ENCODE results near the gene NR0B1. TPM values are rescaled to one million over a fixed set of nuclear protein-coding genes. Genes with fewer than 3 reads are reported as not detected.

Gene NR0B1, protein sequence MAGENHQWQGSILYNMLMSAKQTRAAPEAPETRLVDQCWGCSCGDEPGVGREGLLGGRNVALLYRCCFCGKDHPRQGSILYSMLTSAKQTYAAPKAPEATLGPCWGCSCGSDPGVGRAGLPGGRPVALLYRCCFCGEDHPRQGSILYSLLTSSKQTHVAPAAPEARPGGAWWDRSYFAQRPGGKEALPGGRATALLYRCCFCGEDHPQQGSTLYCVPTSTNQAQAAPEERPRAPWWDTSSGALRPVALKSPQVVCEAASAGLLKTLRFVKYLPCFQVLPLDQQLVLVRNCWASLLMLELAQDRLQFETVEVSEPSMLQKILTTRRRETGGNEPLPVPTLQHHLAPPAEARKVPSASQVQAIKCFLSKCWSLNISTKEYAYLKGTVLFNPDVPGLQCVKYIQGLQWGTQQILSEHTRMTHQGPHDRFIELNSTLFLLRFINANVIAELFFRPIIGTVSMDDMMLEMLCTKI
- not detected in 2 replicates for total RNA-seq

DNA sequence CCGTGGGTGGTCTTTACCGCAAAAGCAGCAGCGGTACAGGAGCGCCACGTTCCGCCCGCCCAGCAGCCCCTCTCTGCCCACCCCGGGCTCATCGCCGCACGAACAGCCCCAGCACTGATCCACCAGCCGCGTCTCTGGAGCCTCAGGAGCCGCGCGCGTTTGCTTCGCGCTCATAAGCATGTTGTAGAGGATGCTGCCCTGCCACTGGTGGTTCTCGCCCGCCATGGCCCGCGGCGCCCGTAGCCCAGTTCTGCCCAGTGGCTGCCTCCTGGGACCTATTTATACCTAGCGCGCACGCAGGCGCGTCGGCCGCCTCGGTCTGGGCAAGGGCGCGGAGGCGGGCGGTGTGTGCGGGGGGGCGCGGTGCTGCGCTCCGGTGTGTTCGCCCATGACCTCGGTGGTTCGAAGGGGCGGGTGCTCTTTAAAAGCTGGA is at the start of gene NR0B1:
Gene NR0B1, minus strand, starts transcription at position 252 of the 433 bp plus-strand sequence. Its CDS starts 27 bp downstream, at position 225.
- intact Hi-C loops (cut with micrococcal nuclease): no loop called here

DNA sequence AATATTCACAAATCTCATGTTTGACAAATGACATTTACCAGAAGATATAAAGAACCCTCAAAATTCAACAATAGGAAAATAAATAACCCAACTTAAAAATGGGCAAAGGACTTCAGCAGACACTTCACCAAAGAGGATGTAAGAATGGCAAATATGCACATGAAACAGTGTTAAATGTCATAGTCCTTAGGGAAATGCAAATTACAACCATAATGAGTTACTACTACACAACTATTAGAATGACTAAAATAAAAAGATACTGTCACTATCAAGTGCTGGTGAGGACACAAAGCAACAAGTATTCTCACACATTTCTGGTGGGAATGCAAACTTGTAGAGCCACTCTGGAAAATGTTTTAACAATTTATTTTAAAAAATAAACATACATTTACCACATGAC is 40.8 kb upstream of the NR0B1 start:
- intact Hi-C loops (cut with micrococcal nuclease): no loop called here

DNA sequence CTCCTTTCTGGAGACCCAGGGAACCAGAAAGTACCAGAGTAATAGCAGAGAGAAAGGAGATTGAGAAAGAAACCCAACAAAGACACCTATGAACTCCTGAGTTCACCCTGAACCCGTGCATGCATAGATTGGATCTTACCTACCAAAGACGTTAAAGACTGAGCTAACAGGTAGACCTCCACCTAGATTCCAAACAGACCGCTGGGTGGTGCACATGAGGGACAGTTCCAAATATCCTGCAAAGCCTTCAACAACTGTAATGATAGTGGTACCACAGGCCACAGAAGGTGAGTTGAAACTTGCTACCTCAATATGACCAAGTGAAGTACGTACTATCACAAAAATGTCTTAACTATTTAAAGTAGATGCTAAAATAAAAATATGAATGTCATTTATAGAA is 34.0 kb upstream of the NR0B1 start:
- intact Hi-C loops (cut with micrococcal nuclease): no loop called here

- intact Hi-C loops (cut with micrococcal nuclease): no loop called here
These were observed 31.6 kb upstream of the NR0B1 start for GRCh38 chrX:30340753-30341152.

DNA sequence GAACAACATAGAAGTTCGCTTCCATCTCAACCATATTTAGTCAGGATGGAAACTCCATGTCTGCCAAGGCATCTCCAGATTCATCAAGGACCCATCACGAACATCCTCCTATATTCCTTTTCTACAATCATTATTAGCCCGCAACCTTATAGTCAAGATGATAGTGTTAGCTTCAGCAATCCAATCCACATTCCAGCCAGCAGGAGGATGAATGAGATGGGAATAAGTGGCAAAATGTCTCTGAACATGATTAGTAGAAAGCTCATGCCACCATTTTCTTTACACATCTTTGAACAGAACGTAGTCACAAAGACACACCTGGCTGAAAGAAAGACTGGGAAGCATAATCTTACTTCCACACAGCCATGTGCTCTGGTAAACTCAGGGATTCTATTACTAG is 18.6 kb upstream of the NR0B1 start:
- intact Hi-C loops (cut with micrococcal nuclease): no loop called here

DNA sequence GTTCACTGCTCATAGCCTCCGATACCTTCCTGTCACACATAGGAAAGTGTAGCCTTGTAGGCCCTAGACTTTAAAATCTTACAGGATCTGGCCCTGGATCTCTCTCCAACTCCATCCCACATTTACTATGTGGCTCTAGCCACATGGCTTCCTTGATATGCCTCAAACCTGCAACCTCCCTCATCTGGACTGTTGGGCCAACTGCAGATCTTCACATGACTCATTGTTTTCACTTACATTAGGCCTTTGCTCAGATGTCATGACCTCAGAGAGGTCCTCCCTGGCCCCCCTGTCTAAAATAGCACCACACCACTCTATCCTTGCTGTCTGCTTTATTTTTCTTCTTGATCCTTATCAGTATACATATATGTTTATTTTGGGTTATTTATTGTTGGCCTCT is 8.1 kb upstream of the NR0B1 start:
- intact Hi-C loops (cut with micrococcal nuclease): no loop called here

GRCh38 chrX:30313322-30313721 is 4.1 kb upstream of the NR0B1 start:
- intact Hi-C loops (cut with micrococcal nuclease): no loop called here

DNA sequence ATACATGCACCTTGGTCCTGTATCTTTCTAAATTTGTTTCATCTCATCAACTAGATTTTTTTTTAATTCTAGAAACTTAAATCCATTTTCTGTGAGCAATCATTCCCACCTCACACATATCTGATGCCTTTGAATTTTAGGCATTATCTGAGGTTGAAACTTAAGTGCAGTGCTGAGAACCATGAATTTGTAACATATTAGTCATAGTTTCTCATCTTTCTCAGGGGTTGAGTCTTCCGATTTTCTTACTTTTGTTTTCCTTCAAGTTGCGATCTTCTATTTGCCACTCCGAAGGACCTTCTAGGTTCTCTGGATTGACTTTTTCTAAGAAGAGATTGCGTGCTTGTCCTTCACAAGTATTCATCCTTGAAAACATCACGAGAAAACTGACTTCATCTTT is 3.7 kb upstream of the NR0B1 start:
- intact Hi-C loops (cut with micrococcal nuclease): no loop called here

GRCh38 chrX:30310429-30311206 is 1.4 kb upstream of the NR0B1 start:
- intact Hi-C loops (cut with micrococcal nuclease): no loop called here

- intact Hi-C loops (cut with micrococcal nuclease): no loop called here
These were observed 689 bp downstream of the NR0B1 start for GRCh38 chrX:30308263-30309138.

DNA sequence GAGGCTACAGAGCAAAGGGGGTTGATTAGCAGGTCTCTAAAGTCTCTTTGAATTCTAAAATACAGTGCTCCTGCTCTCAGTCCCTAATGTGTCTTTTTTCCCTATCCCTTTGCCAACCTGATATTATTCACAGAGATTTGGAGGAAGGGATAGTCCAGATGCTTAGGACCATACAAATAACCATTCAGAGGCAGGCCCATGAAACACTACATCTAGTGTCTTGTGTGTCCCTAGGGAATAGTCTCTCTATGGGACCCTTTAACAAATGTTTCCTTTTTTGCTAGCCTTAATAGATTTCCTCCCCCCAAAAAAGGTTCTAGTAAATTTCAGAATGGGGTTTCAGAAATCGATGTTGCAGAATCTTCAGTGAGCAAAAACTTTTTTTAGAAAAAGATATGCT is 1.7 kb downstream of the NR0B1 start:
- intact Hi-C loops (cut with micrococcal nuclease): no loop called here

DNA sequence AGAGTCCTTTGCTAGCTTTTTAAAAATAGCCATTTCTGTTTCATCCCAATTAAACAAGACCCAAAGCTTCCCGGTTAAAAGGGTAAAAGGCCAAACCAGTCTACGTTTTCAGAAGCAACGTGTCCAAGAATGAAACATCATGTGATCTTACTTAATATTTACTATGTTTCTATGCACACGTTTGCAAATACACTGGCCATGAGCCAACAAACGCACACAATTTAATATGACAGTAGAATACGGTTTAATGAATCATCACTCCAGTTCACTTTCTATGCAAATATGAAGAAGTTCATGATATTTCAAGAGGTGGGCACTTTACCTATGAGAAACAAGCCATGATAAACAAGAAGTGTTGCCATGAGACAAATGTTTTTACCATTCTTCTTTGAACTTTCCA is 4.3 kb downstream of the NR0B1 start:
- intact Hi-C loops (cut with micrococcal nuclease): no loop called here

GRCh38 chrX:30302956-30303355 is 6.2 kb downstream of the NR0B1 start:
- intact Hi-C loops (cut with micrococcal nuclease): no loop called here

DNA sequence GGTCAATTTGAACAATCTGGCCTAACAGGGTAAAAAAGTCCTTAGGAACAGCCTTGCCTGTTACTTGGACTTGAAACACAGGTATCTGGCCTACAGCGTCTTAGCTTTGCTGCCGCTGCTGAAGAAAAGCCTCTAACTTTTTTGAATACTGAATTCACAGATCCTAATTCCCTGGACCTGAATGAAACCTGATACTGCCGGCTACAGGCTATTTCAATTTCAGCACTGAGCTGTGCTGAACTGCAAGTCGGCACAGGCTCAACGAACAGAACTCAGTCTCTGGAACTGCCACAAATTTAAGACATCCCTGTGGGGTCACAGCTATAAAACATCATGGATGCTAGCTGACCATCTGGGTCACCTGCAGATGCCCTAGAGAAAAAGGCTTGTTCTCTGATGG is 7.2 kb downstream of the NR0B1 start:
- intact Hi-C loops (cut with micrococcal nuclease): no loop called here

DNA sequence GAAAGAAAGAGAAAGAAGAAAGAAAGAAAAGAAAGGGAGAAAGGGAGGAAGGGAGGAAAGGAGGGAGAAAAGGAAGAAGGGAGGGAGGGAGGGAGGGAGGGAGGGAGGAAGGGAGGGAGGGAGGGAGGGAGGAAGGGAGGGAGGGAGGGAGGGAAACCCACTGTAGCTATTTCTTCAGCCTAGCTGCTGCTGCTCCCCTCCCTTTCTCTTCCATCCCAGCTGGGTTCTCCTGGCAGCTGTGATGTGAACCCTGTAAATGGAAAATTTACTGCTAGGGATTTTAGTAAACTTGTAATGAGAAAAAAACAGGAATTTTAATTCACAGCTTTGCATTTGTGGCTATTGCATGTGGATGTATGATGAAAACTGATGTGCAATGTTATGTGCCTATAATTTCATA is 8.0 kb downstream of the NR0B1 start:
- intact Hi-C loops (cut with micrococcal nuclease): no loop called here

- intact Hi-C loops (cut with micrococcal nuclease): no loop called here
These were observed 12.6 kb downstream of the NR0B1 start for GRCh38 chrX:30296408-30297254.

- intact Hi-C loops (cut with micrococcal nuclease): loop anchor here (10.0 kb wide), 1 partner anchor 221 kb away; no protein-coding TSS in a partner anchor
These were observed 25.6 kb downstream of the NR0B1 start for GRCh38 chrX:30283456-30284200.

DNA sequence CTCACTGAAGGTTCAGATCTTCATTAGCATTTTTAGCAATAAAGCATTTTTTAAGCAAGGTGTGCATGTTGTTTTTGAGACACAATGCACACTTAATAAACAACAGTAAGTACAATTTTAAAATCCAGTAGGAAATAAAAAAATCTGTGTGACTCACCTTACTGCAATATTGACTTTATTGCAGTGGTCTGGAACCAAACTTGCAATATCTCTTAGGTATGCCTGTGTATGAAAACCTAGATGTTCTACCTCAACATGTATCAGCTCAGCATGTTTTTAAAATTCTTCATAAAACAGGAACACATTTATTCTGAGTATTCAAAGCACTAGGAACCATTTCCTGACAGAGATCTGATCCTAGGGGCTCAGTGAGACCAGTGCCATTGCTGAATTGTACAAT is 26.7 kb downstream of the NR0B1 start:
- intact Hi-C loops (cut with micrococcal nuclease): loop anchor here (10.0 kb wide), 1 partner anchor 222 kb away; no protein-coding TSS in a partner anchor

- intact Hi-C loops (cut with micrococcal nuclease): loop anchor here (10.0 kb wide), 1 partner anchor 224 kb away; no protein-coding TSS in a partner anchor
These were observed 28.8 kb downstream of the NR0B1 start for GRCh38 chrX:30280428-30280827.

GRCh38 chrX:30278365-30278764 is 30.8 kb downstream of the NR0B1 start:
- intact Hi-C loops (cut with micrococcal nuclease): no loop called here
